ENCODE results near the gene VAMP8. TPM values are rescaled to one million over a fixed set of nuclear protein-coding genes. Genes with fewer than 3 reads are reported as not detected.
"Not testable (repeated sequence)": the region's sequence is repeated elsewhere in the genome, so short reads cannot be mapped to it uniquely, and the experiment has no call there.

Gene VAMP8
- total RNA-seq, 1 donor from 2014 or later = 90.9 TPM

- peaks cover 19% of the 10 kb centered on the region for H3K4me1 Mint-ChIP-seq
- peaks cover 23% of the 10 kb centered on the region for H3K36me3 Mint-ChIP-seq (ENCODE audit: low read depth)
- no peaks in the 10 kb centered on the region for H3K27me3 Mint-ChIP-seq
- DNase-seq = peak; percentile 56
- intact Hi-C loops (cut with micrococcal nuclease) = loop anchor here (5.0 to 10.0 kb wide), 2 partner anchors 77 to 581 kb away; partner anchors contain the start of genes IMMT, MAT2A and MRPL35
- H3K4me3 Mint-ChIP-seq = no peak overlapping the region
- no peaks in the 10 kb centered on the region for H3K9me3 Mint-ChIP-seq
- no peak overlapping the region for H3K27ac Mint-ChIP-seq
Observed at GRCh38 chr2:85613717-85614515, 36.5 kb downstream of the VAMP8 start.

- not testable (repeated sequence) for H3K27me3 Mint-ChIP-seq
Observed at GRCh38 chr2:85614757-85615156, 37.4 kb downstream of the VAMP8 start.

DNA sequence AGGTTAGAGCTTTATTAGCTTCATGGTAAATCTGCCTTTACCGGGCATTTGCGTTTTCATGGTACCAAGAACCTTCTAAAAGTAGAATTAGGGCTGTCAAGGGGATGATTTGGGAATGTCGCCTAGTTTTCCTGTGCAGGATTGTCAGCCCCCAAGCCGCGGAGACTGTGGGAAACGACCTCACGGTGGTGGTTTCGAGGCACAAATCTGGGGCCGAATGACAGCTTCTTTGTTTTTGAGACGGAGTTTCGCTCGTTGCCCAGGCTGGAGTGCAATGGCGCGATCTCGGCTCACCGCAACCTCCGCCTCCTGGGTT is 38.0 kb downstream of the VAMP8 start:
- Mint-ChIP-seq H3K9me3 (no peaks in the 10 kb centered on the region), H3K27me3 (no peaks in the 10 kb centered on the region), H3K4me1 (peaks cover 14% of the 10 kb centered on the region), H3K36me3 (ENCODE audit: low read depth) (peaks cover 20% of the 10 kb centered on the region), H3K4me3 (no peak overlapping the region), H3K27ac (peak overlapping the region; percentile 98)
- intact Hi-C loops (cut with micrococcal nuclease) = loop anchor here (5.0 to 10.0 kb wide), 2 partner anchors 492 to 579 kb away; partner anchors contain the start of genes IMMT, MRPL35, POLR1A and PTCD3
- no peak for DNase-seq

More at GRCh38 chr2:85614757-85615156, 37.4 kb downstream of the VAMP8 start:
- not testable (repeated sequence) for H3K4me3 Mint-ChIP-seq, H3K9me3 Mint-ChIP-seq, H3K27ac Mint-ChIP-seq
- H3K4me1 Mint-ChIP-seq = peaks cover 17% of the 10 kb centered on the region
- DNase-seq = peak; percentile 62
- intact Hi-C loops (cut with micrococcal nuclease) = loop anchor here (5.0 to 10.0 kb wide), 3 partner anchors 77 to 580 kb away; partner anchors contain the start of genes IMMT, MAT2A, MRPL35 and POLR1A
- H3K36me3 Mint-ChIP-seq (ENCODE audit: low read depth) = peaks cover 23% of the 10 kb centered on the region

DNA sequence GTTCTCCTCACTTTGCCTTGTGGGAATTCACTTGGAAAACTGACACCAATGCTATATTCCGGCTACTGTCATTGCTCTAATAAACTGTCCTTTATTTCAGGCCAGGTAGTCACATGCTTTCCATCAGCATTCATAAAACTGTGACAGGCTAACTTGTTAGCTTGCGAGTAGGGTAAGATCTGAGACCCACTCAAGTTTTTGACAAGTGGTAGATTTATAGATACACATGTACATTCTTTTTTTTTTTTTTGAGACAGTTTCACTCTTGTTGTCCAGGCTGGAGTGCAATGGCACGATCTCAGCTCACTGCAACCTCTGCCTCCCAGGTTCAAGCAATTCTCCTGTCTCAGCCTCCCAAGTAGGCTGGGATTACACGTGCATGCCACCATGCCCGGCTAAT is 40.3 kb downstream of the VAMP8 start:
- not testable (repeated sequence) for DNase-seq, H3K27me3 Mint-ChIP-seq, H3K27ac Mint-ChIP-seq, H3K9me3 Mint-ChIP-seq
- H3K4me3 Mint-ChIP-seq = peak overlapping the region; percentile 95
- H3K36me3 Mint-ChIP-seq (ENCODE audit: low read depth) = peaks cover 22% of the 10 kb centered on the region
- intact Hi-C loops (cut with micrococcal nuclease) = loop anchor here (2.0 to 10.0 kb wide), 3 partner anchors 57 to 577 kb away; partner anchors contain the start of genes GGCX, IMMT, MRPL35 and POLR1A
- H3K4me1 Mint-ChIP-seq = peaks cover 15% of the 10 kb centered on the region

DNA sequence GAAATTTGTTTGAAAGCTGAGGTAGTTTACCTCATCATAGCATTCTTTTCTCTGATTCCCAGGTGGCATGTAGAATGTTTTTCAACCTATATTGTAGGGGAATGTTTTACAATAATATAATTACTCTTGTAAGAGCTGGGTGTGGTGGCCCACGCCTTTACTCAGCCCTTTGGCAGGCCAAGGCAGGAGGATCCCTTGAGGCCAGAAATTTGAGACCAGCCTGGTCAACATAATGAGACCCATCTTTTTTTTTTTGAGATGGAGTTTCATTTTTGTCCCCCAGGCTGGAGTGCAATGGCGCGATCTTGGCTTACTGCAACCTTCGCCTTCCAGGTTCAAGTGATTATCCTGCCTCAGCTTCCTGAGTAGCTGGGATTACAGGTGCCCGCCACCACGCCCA is 42.2 kb downstream of the VAMP8 start:
- no peak for DNase-seq
- no peaks in the 10 kb centered on the region for H3K9me3 Mint-ChIP-seq
- intact Hi-C loops (cut with micrococcal nuclease) = loop anchor here (5.0 to 10.0 kb wide), 2 partner anchors 488 to 575 kb away; partner anchors contain the start of genes IMMT, MRPL35, POLR1A and PTCD3
- H3K27ac Mint-ChIP-seq = no peak overlapping the region
- H3K4me3 Mint-ChIP-seq = no peak overlapping the region
- H3K4me1 Mint-ChIP-seq = peaks cover 19% of the 10 kb centered on the region
- peaks cover 39% of the 10 kb centered on the region for H3K36me3 Mint-ChIP-seq (ENCODE audit: low read depth)
- no peaks in the 10 kb centered on the region for H3K27me3 Mint-ChIP-seq

DNA sequence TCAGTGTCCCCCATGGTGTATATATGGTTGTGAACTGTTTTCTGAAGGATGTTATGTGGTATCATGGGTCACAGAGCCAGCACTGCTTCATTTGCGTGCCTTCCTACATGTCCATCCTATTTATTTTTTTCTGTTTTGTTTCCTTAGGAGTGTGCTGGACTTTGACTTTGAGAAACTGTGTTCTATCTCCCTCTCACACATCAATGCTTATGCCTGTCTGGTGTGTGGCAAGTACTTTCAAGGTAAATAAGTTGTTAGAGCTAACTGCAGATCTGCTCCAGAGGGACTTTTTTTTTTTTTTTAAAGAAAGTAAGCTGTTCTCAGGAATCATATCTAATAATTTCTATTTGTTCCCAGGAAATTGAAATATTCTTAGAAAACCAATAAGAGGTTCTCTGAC is 44.0 kb downstream of the VAMP8 start:
- Mint-ChIP-seq H3K27me3 (no peaks in the 10 kb centered on the region), H3K36me3 (ENCODE audit: low read depth) (peaks cover 52% of the 10 kb centered on the region), H3K9me3 (no peaks in the 10 kb centered on the region), H3K4me3 (no peak overlapping the region), H3K4me1 (peaks cover 19% of the 10 kb centered on the region), H3K27ac (no peak overlapping the region)
- no peak for DNase-seq
- intact Hi-C loops (cut with micrococcal nuclease) = no loop called here

- peak overlapping the region; percentile 41 for H3K27ac Mint-ChIP-seq
- peaks cover 20% of the 10 kb centered on the region for H3K4me1 Mint-ChIP-seq
- no peaks in the 10 kb centered on the region for H3K9me3 Mint-ChIP-seq
- no peak overlapping the region for H3K4me3 Mint-ChIP-seq
- DNase-seq = no peak
- peaks cover 57% of the 10 kb centered on the region for H3K36me3 Mint-ChIP-seq (ENCODE audit: low read depth)
- intact Hi-C loops (cut with micrococcal nuclease) = no loop called here
- no peaks in the 10 kb centered on the region for H3K27me3 Mint-ChIP-seq
Observed at GRCh38 chr2:85623991-85624390, 46.6 kb downstream of the VAMP8 start.

DNA sequence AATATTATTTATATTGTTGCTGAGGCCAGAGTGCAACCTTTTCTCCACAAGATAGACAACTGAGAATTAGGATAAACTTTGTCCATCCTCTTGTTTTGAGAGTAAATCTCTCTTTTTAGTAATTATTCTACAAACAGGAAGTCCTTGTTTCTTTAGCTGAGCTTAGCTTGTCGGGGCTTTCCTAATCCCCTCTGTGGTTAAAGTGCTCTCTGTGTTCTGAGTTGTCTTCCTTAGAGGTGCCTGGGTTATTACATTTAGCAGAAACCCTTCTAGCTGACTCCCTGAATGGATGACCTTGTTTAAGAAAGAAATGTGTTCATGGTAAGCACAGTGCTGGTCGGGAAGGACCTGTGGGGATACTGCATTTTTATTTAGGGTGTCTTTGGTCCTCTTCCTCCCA is 51.3 kb downstream of the VAMP8 start:
- Mint-ChIP-seq H3K27ac (peak overlapping the region; percentile 39), H3K4me1 (peaks cover 14% of the 10 kb centered on the region), H3K9me3 (no peaks in the 10 kb centered on the region), H3K36me3 (ENCODE audit: low read depth) (peaks cover 72% of the 10 kb centered on the region), H3K27me3 (no peaks in the 10 kb centered on the region), H3K4me3 (peak overlapping the region; percentile 6)
- intact Hi-C loops (cut with micrococcal nuclease) = no loop called here
- no peak for DNase-seq

GRCh38 chr2:85631316-85631715 is 53.9 kb downstream of the VAMP8 start:
- Mint-ChIP-seq H3K4me3 (no peak overlapping the region), H3K27ac (no peak overlapping the region), H3K4me1 (peaks cover 16% of the 10 kb centered on the region), H3K27me3 (no peaks in the 10 kb centered on the region), H3K36me3 (ENCODE audit: low read depth) (peaks cover 64% of the 10 kb centered on the region), H3K9me3 (no peaks in the 10 kb centered on the region)
- intact Hi-C loops (cut with micrococcal nuclease) = no loop called here
- DNase-seq = no peak

Other genes with a start within 250 kb of the VAMP8 start
- gene TGOLN2, start 249.6 kb upstream of the VAMP8 start, total RNA-seq = 89.6 and 94.1 TPM in 2 replicates
- 21.0 and 25.0 TPM in 2 replicates for gene RETSAT, start 223.1 kb upstream of the VAMP8 start, total RNA-seq
- 16.7 and 18.2 TPM in 2 replicates for gene ELMOD3, start 222.8 kb upstream of the VAMP8 start, total RNA-seq
- gene CAPG, start 167.2 kb upstream of the VAMP8 start, total RNA-seq = 51.6 and 63.6 TPM in 2 replicates
- gene SH2D6, start 158.9 kb upstream of the VAMP8 start, total RNA-seq = 0.69 and 0.96 TPM in 2 replicates
- gene MAT2A, start 38.4 kb upstream of the VAMP8 start, total RNA-seq = 481 and 492 TPM in 2 replicates
- 21.8 and 23.1 TPM in 2 replicates for gene GGCX, start 16.1 kb upstream of the VAMP8 start, total RNA-seq
- gene VAMP5, start 6.8 kb downstream of the VAMP8 start, total RNA-seq = 33.1 and 37.9 TPM in 2 replicates
- gene RNF181, start 18.2 kb downstream of the VAMP8 start, total RNA-seq = 111 and 116 TPM in 2 replicates
- 6.2 and 6.5 TPM in 2 replicates for gene TMEM150A, start 25.1 kb downstream of the VAMP8 start, total RNA-seq
- 36.6 and 36.9 TPM in 2 replicates for gene C2orf68, start 34.5 kb downstream of the VAMP8 start, total RNA-seq
- gene USP39, start 38.6 kb downstream of the VAMP8 start, total RNA-seq = 94.0 and 102 TPM in 2 replicates
- not detected in 2 replicates for gene SFTPB, start 90.6 kb downstream of the VAMP8 start, total RNA-seq
- gene GNLY, start 116.8 kb downstream of the VAMP8 start, total RNA-seq = 54.1 and 58.5 TPM in 2 replicates
- 0.19 TPM in 1 of 2 replicates, not detected in the other for gene ATOH8, start 176.4 kb downstream of the VAMP8 start, total RNA-seq

Data from activated CD4-positive, alpha-beta T cell treated with anti-CD3 and anti-CD28 coated beads, Interleukin-2, amount 10 ng/mL, durations not matched to agents 24 days and 14 days (primary cell).